Transverse colon (tissue), 4 donors: ENCODE data around the gene IRX4. TPM values are rescaled to one million over a fixed set of nuclear protein-coding genes. Genes with fewer than 3 reads are reported as not detected.

Source experiments
- DNase-seq: peaks from one replicate; pipeline ENCODE4 v3.0.0-alpha.2; 2019
- H3K27ac ChIP-seq, 4 donors: fragments of 200-600 bp; sonication (generic); 2 replicates each; pipeline ENCODE4 v1.5.1; 2016 to 2018; ENCODE audit warnings: inconsistent platforms in 4 of 4
- H3K27me3 ChIP-seq: fragments of 200-600 bp; sonication (generic); 2 replicates; pipeline ENCODE4 v1.5.1; 2017; ENCODE audit warnings: inconsistent platforms
- H3K36me3 ChIP-seq, 4 donors: fragments of 200-600 bp; sonication (generic); 2 replicates each; pipeline ENCODE4 v1.5.1; 2017 to 2019; ENCODE audit warnings: inconsistent platforms in 4 of 4
- H3K4me1 ChIP-seq, 4 donors: fragments of 200-600 bp; sonication (generic); 2 replicates each; pipeline ENCODE4 v1.5.1; 2017 to 2020; ENCODE audit warnings: inconsistent platforms in 4 of 4
- H3K4me3 ChIP-seq, 4 donors: fragments of 200-600 bp; sonication (generic); 1 replicate in 1 of 4; 2 replicates in 3 of 4; pipeline versions ENCODE4 v1.5.1 to v1.6.1; 2017 to 2019; ENCODE audit warnings: inconsistent platforms in 4 of 4
- H3K9me3 ChIP-seq, 2 donors: fragments of 200-600 bp; sonication (generic); 2 replicates each; pipeline ENCODE4 v1.5.1; 2017 to 2019; ENCODE audit warnings: inconsistent platforms in 2 of 2
- EP300 ChIP-seq: sonication (generic); formaldehyde crosslinking; IDR thresholded peaks from one replicate; pipeline ENCODE4 v1.6.1; 2017; ENCODE audit warnings: antibody characterized with exemption, low read depth
- POLR2A ChIP-seq: fragments of 450-650 bp; IDR thresholded peaks from one replicate; pipeline ENCODE4 v1.6.1; 2016; ENCODE audit warnings: antibody characterized with exemption, mild to moderate bottlenecking, moderate library complexity
- POLR2AphosphoS5 ChIP-seq, 3 donors: sonication (generic); formaldehyde crosslinking; IDR thresholded peaks; one replicate each; pipeline ENCODE4 v1.6.1; 2016; ENCODE audit warnings: antibody characterized with exemption in 3 of 3
- WGBS, 2 donors: methylation state at CpG; one replicate each; pipeline ENCODE4 v1.1.5; 2018; ENCODE audit warnings: low coverage in 1 of 2; 5-methylcytosine and 5-hydroxymethylcytosine counted together
- in situ Hi-C, 4 donors: fragments of 200-750 bp; cut with MboI; loops; one replicate each; pipeline versions ENCODE4 v1.15.0 to v1.15.1; 2017; ENCODE audit warnings: low sequenced_read_pairs in 3 of 4, low pct_ligation_motif_present in 1 of 4, low pct_unique_long_range_greater_than_20kb in 1 of 4
- intact Hi-C: fragments of 100-400 bp; cut with DNase I; formaldehyde crosslinking; loops from one replicate; pipeline ENCODE4 v1.15.1; 2023; ENCODE audit warnings: low total_unique reads
- total RNA-seq, 4 donors: library from RNA; depleted of rRNA; stranded (reverse); fragments of >200 nt; gene quantifications; one replicate each; pipeline ENCODE4 v1.1.0, GENCODE V29; 2016
- TF ChIP-seq, protein P1 (sequence below), 5 experiments: fragments of 200-600 bp in 3 of 5; fragments of 450-650 bp in 2 of 5; sonication (generic) in 3 of 5; IDR thresholded peaks; 1 replicate in 2 of 5; 2 replicates in 3 of 5; pipeline ENCODE4 v1.5.1; 2016 to 2017; ENCODE audit warnings: antibody characterized with exemption in 5 of 5, inconsistent platforms in 3 of 5, mild to moderate bottlenecking in 2 of 5, moderate library complexity in 1 of 5

The IRX4 gene
- total RNA-seq, 4 donors from 2014 or later, result not detected

DNA sequence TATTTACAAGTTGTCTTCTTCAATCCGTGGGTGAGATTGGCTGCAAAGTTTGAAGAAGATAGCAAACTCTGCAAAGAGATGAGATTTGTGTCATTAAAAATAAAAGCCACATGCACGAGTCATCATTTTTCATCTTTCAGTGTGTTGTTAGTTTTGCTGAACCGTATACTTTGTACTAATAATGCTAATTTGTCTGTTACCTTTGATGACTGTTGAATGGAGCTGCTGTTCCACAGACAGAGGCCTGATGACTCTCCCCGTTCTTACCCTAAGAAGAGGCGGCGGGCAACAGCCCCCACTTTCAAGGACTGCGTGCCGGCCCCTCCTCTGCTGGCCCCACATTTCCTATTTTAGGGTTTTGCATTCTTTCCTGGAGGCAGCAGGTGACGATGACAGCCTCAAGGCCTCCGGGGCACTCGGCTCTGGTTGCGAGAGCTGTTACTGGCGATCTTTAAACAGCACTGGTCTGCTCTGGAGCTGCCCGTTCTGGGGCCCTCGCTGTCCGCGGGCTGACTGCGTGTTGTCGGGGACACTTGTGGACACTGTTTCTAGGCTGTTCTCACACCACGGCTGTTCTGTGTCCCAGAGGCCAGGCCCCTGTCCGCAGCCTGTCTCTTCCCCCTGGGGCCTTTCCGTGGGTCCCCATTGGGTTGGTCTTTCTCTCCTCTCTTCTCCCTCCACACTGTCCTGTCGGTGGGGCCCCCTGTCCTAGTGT, 46.4 kb downstream of the IRX4 start:
- 37 to 61% methylated on average over 3 to 23 of the region's 23 CpGs for WGBS, 2 donors

DNA sequence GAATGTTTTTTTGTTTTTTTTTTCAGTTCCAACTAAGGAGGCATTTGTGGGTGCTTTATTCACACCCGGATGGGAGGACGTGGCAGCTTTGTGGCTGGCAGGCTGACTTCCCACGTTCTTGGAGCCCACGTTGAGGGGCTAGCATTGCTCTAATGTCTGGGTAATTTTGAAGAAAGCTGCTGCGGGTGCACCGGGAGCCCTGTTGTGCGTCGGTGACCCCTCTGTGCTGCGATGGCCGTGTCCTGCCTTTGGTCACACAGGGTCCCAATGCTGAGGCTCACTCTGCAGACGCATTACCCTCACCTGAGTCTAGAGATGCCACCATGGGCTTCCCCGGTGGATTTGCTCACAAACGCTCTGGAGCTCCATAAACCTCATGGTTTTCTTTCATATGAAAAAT, 47.3 kb downstream of the IRX4 start:
- Histone ChIP-seq H3K27ac (no peak overlapping the region), H3K4me3 (no peak overlapping the region), H3K4me1 (no peaks in the 10 kb centered on the region), H3K9me3 (no peaks in the 10 kb centered on the region), H3K27me3 (peaks cover 49% of the 10 kb centered on the region), H3K36me3 (no peaks in the 10 kb centered on the region)
- DNase-seq, result no peak
- WGBS, 2 donors, result 62 to 77% methylated on average over 8 to 13 of the region's 13 CpGs
- in situ Hi-C loops, result no loop called here
- TF ChIP-seq, protein P1, sequence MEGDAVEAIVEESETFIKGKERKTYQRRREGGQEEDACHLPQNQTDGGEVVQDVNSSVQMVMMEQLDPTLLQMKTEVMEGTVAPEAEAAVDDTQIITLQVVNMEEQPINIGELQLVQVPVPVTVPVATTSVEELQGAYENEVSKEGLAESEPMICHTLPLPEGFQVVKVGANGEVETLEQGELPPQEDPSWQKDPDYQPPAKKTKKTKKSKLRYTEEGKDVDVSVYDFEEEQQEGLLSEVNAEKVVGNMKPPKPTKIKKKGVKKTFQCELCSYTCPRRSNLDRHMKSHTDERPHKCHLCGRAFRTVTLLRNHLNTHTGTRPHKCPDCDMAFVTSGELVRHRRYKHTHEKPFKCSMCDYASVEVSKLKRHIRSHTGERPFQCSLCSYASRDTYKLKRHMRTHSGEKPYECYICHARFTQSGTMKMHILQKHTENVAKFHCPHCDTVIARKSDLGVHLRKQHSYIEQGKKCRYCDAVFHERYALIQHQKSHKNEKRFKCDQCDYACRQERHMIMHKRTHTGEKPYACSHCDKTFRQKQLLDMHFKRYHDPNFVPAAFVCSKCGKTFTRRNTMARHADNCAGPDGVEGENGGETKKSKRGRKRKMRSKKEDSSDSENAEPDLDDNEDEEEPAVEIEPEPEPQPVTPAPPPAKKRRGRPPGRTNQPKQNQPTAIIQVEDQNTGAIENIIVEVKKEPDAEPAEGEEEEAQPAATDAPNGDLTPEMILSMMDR (IDR thresholded peaks at IDR 0.05), result no peak
- no peak for TF ChIP-seq POLR2AphosphoS5 (IDR thresholded peaks at IDR 0.05)
- TF ChIP-seq POLR2A, result no peak
- TF ChIP-seq EP300, result no peak
- intact Hi-C loops, result no loop called here

More for the DNA sequence above, 46.4 kb downstream of the IRX4 start:
- Histone ChIP-seq H3K4me3 (no peak overlapping the region), H3K4me1 (no peaks in the 10 kb centered on the region), H3K27me3 (peaks cover 58% of the 10 kb centered on the region), H3K9me3 (no peaks in the 10 kb centered on the region), H3K36me3 (no peaks in the 10 kb centered on the region), H3K27ac (no peak overlapping the region)
- intact Hi-C loops (no loop called here), in situ Hi-C loops (no loop called here)
- no peak for DNase-seq
- TF ChIP-seq, protein P1 (IDR thresholded peaks at IDR 0.05), result no peak
- TF ChIP-seq EP300 (no peak), POLR2AphosphoS5 (IDR thresholded peaks at IDR 0.05) (no peak), POLR2A (no peak)

GRCh38 chr5:1834721-1835429, 47.9 kb downstream of the IRX4 start:
- WGBS, 2 donors, result 57 to 67% methylated on average over 7 to 21 of the region's 21 CpGs
- no peak overlapping the region for H3K27ac ChIP-seq

GRCh38 chr5:1834022-1834551, 48.6 kb downstream of the IRX4 start:
- Histone ChIP-seq H3K27me3 (peaks cover 38% of the 10 kb centered on the region), H3K4me3 (no peak overlapping the region), H3K36me3 (no peaks in the 10 kb centered on the region), H3K4me1 (no peaks in the 10 kb centered on the region), H3K27ac (no peak overlapping the region), H3K9me3 (no peaks in the 10 kb centered on the region)
- DNase-seq, result no peak
- WGBS, 2 donors, result 81 to 100% methylated on average over 2 to 22 of the region's 22 CpGs
- TF ChIP-seq POLR2A (no peak), POLR2AphosphoS5 (IDR thresholded peaks at IDR 0.05) (no peak), EP300 (no peak)
- TF ChIP-seq, protein P1 (IDR thresholded peaks at IDR 0.05), result no peak
- intact Hi-C loops, result no loop called here
- in situ Hi-C loops, result no loop called here

More at GRCh38 chr5:1834721-1835429, 47.9 kb downstream of the IRX4 start:
- Histone ChIP-seq H3K4me3 (no peak overlapping the region), H3K9me3 (no peaks in the 10 kb centered on the region), H3K27me3 (peaks cover 44% of the 10 kb centered on the region), H3K4me1 (no peaks in the 10 kb centered on the region), H3K36me3 (no peaks in the 10 kb centered on the region)
- DNase-seq, result no peak
- TF ChIP-seq EP300 (no peak), POLR2A (no peak), POLR2AphosphoS5 (IDR thresholded peaks at IDR 0.05) (no peak)
- TF ChIP-seq, protein P1 (IDR thresholded peaks at IDR 0.05), result no peak
- intact Hi-C loops, result no loop called here
- in situ Hi-C loops, result no loop called here
